Gastroesophageal sphincter (tissue), 3 donors: Measurements from ENCODE around the gene PPP1R18.

ENCODE experiments used
- EP300 ChIP-seq: sonication (generic); formaldehyde crosslinking; IDR thresholded peaks from one replicate; pipeline ENCODE4 v1.6.1; 2017; ENCODE audit warnings: antibody characterized with exemption, mild to moderate bottlenecking
- POLR2A ChIP-seq, 2 donors: fragments of 450-650 bp; IDR thresholded peaks; one replicate each; pipeline ENCODE4 v1.6.1; 2017; ENCODE audit warnings: antibody characterized with exemption in 2 of 2, mild to moderate bottlenecking in 2 of 2, moderate library complexity in 1 of 2
- POLR2AphosphoS5 ChIP-seq: sonication (generic); formaldehyde crosslinking; IDR thresholded peaks from one replicate; pipeline ENCODE4 v1.6.1; 2017; ENCODE audit warnings: antibody characterized with exemption
- TF ChIP-seq, protein P1 (sequence below), 4 experiments: fragments of 200-600 bp in 2 of 4; fragments of 450-650 bp in 2 of 4; sonication (generic) in 1 of 4; IDR thresholded peaks; one replicate each; pipeline ENCODE4 v1.5.1; 2017 to 2019; ENCODE audit warnings: antibody characterized with exemption in 4 of 4, mild to moderate bottlenecking in 2 of 4, moderate library complexity in 2 of 4

DNA sequence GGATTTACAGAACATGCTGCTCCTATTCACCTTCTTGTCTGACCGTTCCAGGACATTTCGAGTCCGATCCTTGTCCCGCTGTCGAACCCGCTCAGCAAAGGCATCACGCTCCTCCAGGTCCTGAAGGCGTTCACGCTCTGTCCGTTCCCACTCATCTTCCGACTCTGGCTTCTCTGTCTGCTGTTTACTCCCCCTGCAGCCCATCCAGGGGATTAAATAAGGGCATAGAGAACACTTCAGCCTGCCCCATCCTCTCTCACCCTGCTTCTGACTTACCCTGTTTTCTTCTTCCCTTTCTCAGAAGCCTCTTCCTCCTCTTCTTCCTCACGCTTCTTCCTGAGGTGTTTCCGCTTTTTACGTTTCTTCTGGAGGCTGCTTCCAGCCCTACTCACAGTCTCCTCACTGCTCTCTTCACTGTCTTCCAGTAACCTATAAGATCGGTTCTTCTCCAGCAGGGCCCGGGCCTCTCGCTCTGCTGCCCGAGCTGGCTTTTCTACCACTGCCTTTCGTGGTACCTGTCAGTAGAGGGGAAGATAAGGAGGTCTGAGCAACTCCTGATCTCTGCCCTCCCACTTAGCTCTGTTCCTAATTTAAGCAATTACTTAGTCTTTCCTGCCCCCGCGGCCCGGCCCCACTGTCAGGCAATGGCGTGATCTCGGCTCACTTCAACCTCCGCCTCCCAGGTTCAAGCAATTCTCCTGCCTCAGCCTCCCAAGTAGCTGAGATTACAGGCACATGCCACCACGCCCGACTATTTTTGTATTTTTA, 15.5 kb downstream of the PPP1R18 start:
- TF ChIP-seq EP300 (no peak), POLR2A (IDR thresholded peaks at IDR 0.05) (no peak), POLR2AphosphoS5 (no peak)
- TF ChIP-seq, protein P1, sequence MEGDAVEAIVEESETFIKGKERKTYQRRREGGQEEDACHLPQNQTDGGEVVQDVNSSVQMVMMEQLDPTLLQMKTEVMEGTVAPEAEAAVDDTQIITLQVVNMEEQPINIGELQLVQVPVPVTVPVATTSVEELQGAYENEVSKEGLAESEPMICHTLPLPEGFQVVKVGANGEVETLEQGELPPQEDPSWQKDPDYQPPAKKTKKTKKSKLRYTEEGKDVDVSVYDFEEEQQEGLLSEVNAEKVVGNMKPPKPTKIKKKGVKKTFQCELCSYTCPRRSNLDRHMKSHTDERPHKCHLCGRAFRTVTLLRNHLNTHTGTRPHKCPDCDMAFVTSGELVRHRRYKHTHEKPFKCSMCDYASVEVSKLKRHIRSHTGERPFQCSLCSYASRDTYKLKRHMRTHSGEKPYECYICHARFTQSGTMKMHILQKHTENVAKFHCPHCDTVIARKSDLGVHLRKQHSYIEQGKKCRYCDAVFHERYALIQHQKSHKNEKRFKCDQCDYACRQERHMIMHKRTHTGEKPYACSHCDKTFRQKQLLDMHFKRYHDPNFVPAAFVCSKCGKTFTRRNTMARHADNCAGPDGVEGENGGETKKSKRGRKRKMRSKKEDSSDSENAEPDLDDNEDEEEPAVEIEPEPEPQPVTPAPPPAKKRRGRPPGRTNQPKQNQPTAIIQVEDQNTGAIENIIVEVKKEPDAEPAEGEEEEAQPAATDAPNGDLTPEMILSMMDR (IDR thresholded peaks at IDR 0.05), result no peak
